ENCODE results near the gene GSKIP.

GSKIP gene

DNA sequence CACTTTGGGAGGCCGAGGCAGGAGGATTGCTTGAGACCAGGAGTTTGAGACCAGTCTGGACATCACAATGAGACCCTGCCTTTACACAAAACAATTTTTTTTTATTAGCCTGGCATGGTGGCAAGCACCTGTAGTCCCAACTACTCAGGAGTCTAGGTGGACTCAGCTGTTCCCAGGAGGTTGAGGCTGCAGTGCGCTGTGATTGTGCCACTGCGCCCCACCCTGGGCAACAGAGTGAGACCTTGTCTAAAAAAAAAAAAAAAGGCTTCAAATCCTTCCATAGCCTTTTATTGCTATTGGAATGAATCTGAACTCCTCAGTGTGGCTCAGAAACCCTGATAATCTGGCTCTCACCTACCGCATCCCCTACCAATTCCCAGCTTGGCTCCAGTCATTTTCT is 54.7 kb downstream of the GSKIP start:
- DNase-seq (ENCODE audit: low read depth, low spot score), result no peak

DNA sequence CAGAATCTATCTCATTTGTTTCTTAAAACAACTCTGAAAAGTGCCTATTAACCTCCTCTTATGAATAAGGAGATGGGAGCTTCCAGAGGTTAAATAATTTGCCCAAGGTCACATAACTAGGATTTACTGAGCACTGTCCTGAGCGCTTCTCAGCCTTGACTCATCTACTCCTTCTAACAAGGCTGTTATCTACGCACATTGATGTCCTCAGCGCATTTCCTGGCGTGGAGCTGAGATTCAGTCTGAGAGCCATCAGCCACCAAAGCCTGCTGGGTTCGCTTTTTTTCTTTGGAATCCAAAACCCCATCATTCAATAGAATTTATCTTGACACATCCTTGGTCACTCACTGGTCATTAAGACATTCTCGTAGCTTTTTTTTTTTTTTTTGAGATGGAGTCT is 57.9 kb downstream of the GSKIP start:
- DNase-seq (ENCODE audit: low read depth, low spot score), result no peak

DNA sequence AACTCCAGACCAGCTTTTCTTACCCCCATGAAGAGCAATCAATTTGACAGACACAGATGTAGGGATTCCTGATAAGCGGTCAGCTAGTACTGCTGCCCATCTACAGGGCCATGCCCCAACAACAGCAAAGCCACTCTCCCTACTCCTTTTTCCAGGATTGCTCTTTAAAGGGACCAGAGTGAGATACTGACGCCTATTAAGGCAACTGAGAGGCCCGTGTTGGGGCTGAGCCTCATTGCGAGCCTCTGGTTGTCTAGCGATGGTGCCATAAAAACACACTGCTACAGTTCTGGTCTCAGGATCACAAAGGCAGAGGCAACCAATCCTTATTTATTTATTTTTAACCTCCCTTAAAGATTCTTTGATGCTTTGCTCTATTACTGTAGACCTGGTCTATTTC is 59.7 kb downstream of the GSKIP start:
- no peak for DNase-seq (ENCODE audit: low read depth, low spot score)

DNA sequence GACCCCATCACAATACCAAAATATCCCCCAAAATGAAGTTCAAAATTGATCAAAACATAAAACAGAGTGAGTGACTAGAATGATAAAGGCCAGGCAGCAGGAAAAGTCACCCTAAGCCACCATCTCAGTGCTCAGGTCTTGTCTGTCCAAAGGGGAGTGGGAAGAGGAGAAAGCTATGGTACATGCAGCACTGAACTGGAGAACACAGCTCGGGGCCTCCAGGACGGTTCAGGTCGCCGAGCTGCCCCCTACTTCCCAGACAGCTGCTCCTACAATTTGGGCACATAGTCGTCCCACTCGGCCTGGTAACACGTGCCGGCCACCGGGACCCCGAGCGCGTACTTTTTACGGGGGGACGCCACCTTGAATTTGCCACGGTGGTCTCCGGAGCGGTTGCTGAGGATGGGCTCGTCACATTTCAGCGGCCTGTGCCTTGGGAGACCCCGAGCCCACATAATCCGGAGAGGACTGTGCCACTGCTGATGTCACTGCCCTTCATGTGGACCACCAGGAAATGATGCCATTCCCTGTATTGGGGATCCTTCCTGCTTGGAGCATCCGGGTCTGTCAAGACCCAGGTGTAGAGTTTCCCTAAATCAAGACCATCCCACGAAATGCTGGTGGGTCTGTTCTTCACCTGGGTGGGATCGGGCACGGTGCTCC is 60.3 kb downstream of the GSKIP start:
- no peak for DNase-seq (ENCODE audit: low read depth, low spot score)

DNA sequence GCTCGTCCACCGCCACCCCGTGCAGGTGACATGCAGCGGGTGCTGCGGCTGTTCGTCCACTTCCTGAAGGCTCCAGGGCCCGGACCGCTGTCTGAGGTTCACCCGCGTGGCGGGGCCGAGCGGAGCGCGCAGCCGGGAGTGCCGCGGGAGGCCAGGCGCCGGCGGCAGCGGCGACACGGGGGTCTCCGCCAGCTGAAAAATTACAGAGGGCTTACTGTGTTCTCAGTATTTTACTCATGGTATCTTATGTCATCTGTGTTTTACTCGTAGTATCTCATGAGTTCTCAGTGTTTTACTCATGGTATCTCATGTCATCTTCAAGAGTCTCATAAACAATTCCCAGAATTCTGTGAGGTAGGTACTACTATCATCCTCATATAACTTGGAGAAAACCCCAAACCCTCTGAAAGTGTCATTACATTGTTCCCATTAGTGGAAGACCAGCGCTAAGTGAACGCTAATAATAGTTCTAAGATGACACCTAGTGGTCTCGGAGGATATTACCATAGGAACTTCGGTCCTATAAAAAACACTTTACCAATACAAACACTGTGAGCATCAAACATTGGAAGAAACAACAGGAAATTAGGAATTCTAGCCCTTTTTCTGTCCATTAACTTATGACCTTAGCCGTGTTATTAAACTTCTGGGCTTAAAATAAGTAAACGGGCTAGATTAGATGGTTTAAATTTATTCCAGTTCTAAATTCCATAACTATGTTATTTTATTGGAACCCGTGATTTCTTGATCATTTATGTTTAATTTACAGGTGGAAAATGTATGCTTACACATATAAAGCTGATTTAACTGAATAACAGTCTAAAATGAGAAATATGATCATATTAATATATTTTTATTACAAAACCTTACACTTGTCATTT is 61.0 kb downstream of the GSKIP start:
- DNase-seq (ENCODE audit: low read depth, low spot score), result peak; percentile 81

DNA sequence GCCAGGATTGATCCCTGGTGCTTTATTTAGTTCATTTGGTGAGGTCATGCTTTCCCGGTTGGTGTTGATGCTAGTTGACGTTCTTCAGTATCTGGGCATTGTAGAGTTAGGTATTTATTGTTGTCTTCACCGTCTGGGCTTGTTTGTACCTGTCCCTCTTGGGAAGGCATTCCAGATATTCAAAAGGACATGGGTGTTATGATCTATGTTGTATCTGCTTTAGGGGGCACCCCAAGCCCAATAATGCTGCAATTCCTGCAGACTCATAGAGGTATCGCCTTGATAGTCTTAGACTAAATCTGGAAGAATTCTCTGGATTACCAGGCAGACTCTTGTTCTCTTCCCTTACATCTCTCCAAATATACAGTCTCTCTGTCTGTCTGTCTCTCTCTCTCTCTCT is 70.7 kb downstream of the GSKIP start:
- DNase-seq (ENCODE audit: low read depth, low spot score), result no peak

Data from astrocyte of the hippocampus (primary cell).